ENCODE results near the gene OSGIN1.

The OSGIN1 gene

GRCh38 chr16:84013787-84014569, 60.9 kb downstream of the OSGIN1 start:
- peak in 29 of 42 donors; percentile 16 to 88 (median 46) for DNase-seq
- intact Hi-C loops (cut with DNase I) = no loop called here

GRCh38 chr16:84014570-84015327, 61.7 kb downstream of the OSGIN1 start:
- intact Hi-C loops (cut with DNase I) = no loop called here
- no peak for DNase-seq

- DNase-seq = no peak
- intact Hi-C loops (cut with DNase I) = no loop called here
These were observed 62.4 kb downstream of the OSGIN1 start for GRCh38 chr16:84015399-84015798.

All from head of caudate nucleus (tissue), 42 donors.